RWPE1 (cell line): ENCODE results near the gene UST.

ENCODE experiments used
- CTCF ChIA-PET: fragments of 350-600 bp; sonication (Branson Sonifier 250); formaldehyde crosslinking; extraction: SDS; loops from one replicate; lab custom pipeline; 2021; lab: Yijun Ruan, JAX
- POLR2A ChIA-PET: fragments of 400-600 bp; formaldehyde crosslinking; extraction: SDS; loops from one replicate; lab custom pipeline; 2020; ENCODE audit warnings: antibody characterized with exemption; ENCODE audit not compliant: low non-redundant PET; lab: Yijun Ruan, JAX
- DNase-seq: peaks from one replicate; pipeline ENCODE4 v3.0.0; 2012; ENCODE audit warnings: low spot score
- H3K27ac ChIP-seq: fragments of 450-650 bp; 2 replicates; pipeline ENCODE4 v1.5.1; 2017
- CTCF ChIP-seq: fragments of 450-650 bp; conservative IDR thresholded peaks from 2 replicates; pipeline ENCODE4 v1.5.1; 2017; ENCODE audit warnings: low read depth, mild to moderate bottlenecking

UST gene

DNA sequence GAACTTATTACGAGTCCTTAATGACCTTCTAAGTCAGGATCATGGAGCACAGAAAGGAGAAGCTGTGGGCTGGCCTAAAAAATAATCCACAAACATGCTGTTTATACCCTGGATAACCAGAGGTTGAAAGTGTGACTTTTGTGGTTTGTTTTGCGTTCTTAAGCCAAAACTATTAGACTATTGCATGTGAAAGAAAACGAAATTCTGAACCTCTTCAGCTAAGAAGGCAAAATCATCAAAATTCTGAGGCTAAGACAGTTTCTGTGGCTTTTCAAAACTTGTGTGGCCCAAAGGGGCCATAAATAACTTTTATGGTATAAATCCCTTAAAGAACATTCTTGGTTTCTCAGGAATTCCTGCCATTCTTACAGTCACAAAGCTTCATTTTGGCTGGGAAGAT is 251.0 kb downstream of the UST start:
- no peak for TF ChIP-seq CTCF
- no peak for DNase-seq
- no peak overlapping the region for H3K27ac ChIP-seq
- CTCF ChIA-PET, result interaction anchor here (1.0 kb wide), 1 partner anchor 27 kb away, joined by 5 read pairs; no protein-coding TSS in a partner anchor
- POLR2A ChIA-PET, result no interaction called here

DNA sequence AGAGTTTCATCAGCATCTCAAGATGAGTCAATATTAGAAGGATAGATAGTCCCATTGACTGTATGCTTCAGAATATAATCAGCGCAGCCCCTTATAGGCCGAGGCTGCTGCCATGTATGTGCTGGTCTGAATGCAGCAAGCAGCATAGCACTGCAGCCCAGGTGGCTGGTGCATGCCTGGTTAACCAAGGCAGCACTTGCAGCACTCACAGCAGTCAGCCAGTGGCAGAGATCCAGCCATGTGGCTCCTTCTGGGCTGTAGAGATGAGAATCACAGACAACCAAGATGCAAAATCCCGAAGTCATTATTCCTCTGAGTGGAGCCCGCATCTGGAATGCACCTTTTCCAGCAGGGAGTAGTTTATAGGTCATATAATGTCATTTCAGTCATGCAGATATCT is 251.9 kb downstream of the UST start:
- TF ChIP-seq CTCF, result no peak
- ChIA-PET CTCF (no interaction called here), POLR2A (no interaction called here)
- DNase-seq, result no peak
- H3K27ac ChIP-seq, result peak overlapping the region; percentile 56

- peak overlapping the region; percentile 77 for H3K27ac ChIP-seq
- ChIA-PET CTCF (no interaction called here), POLR2A (no interaction called here)
- no peak for TF ChIP-seq CTCF
- DNase-seq, result peak; percentile 42
Observed at GRCh38 chr6:148999501-148999900, 252.7 kb downstream of the UST start.

GRCh38 chr6:148999929-149000468 is 253.2 kb downstream of the UST start:
- POLR2A ChIA-PET, result no interaction called here
- H3K27ac ChIP-seq, result peak overlapping the region; percentile 77
- DNase-seq, result peak; percentile 42
- no peak for TF ChIP-seq CTCF
- CTCF ChIA-PET, result no interaction called here

GRCh38 chr6:149001422-149001821 is 254.6 kb downstream of the UST start:
- ChIA-PET CTCF (interaction anchor here (0.6 to 0.7 kb wide), 2 partner anchors 40 to 182 kb away, joined by 5 to 8 read pairs; no protein-coding TSS in a partner anchor), POLR2A (no interaction called here)
- no peak for TF ChIP-seq CTCF
- no peak overlapping the region for H3K27ac ChIP-seq
- no peak for DNase-seq

GRCh38 chr6:149003560-149003959 is 256.7 kb downstream of the UST start:
- peak overlapping the region; percentile 72 for H3K27ac ChIP-seq
- POLR2A ChIA-PET, result no interaction called here
- CTCF ChIA-PET, result interaction anchor here (0.6 to 0.8 kb wide), 2 partner anchors 426 to 1013 kb away, joined by 3 read pairs; no protein-coding TSS in a partner anchor
- TF ChIP-seq CTCF, result no peak
- no peak for DNase-seq
